DOHH2 (cell line): ENCODE data around the gene SLC18B1.

Experiments
- H3F3A ChIP-seq: fragments of 200-600 bp; sonication (generic), shearing (Covaris generic); 2 replicates; pipeline ENCODE4 v1.6.0; 2016; ENCODE audit warnings: antibody characterized with exemption, mild to moderate bottlenecking; ENCODE audit not compliant: control insufficient read depth, insufficient read depth
- H3K27ac ChIP-seq: fragments of 200-600 bp; sonication (generic); 2 replicates; pipeline ENCODE4 v1.5.1; 2014; ENCODE audit warnings: low read depth, mild to moderate bottlenecking, low read length, moderate library complexity
- H3K27me3 ChIP-seq: fragments of 200-600 bp; sonication (generic); 2 replicates; pipeline ENCODE4 v1.6.1; 2014; ENCODE audit warnings: mild to moderate bottlenecking, low read length, mixed read lengths; ENCODE audit not compliant: control insufficient read depth
- H3K36me3 ChIP-seq: fragments of 200-600 bp; sonication (generic); 2 replicates; pipeline ENCODE4 v1.6.1; 2014; ENCODE audit warnings: mild to moderate bottlenecking, low read length, moderate library complexity, mixed read lengths; ENCODE audit not compliant: control insufficient read depth
- H3K4me1 ChIP-seq: fragments of 200-600 bp; sonication (generic); 2 replicates; pipeline ENCODE4 v1.6.1; 2014; ENCODE audit warnings: mild to moderate bottlenecking, low read length, mixed read lengths; ENCODE audit not compliant: control insufficient read depth
- H3K4me2 ChIP-seq: fragments of 200-600 bp; sonication (generic); 2 replicates; pipeline ENCODE4 v1.6.0; 2014; ENCODE audit warnings: mild to moderate bottlenecking, low read length, moderate library complexity
- H3K4me3 ChIP-seq: fragments of 200-600 bp; sonication (generic); 2 replicates; pipeline ENCODE4 v1.5.1; 2014; ENCODE audit warnings: mild to moderate bottlenecking, low read length, mixed read lengths
- H3K79me2 ChIP-seq: fragments of 200-600 bp; sonication (generic); 2 replicates; pipeline ENCODE4 v1.6.1; 2014; ENCODE audit warnings: mild to moderate bottlenecking, low read length, mixed read lengths; ENCODE audit not compliant: control insufficient read depth
- H3K9me2 ChIP-seq: fragments of 200-600 bp; sonication (generic); replicated peaks from 2 replicates; pipeline ENCODE4 v1.6.1; 2014; ENCODE audit warnings: mild to moderate bottlenecking, low read length, mixed read lengths; ENCODE audit not compliant: control insufficient read depth
- H3K9me3 ChIP-seq: fragments of 200-600 bp; sonication (generic); 2 replicates; pipeline ENCODE4 v1.6.1; 2014; ENCODE audit warnings: antibody characterized with exemption, low read length, mixed read lengths; ENCODE audit not compliant: control insufficient read depth, insufficient read depth
- H4K20me1 ChIP-seq: fragments of 200-600 bp; sonication (generic); 2 replicates; pipeline ENCODE4 v1.6.0; 2014; ENCODE audit warnings: low read depth, mild to moderate bottlenecking, antibody characterized with exemption, low read length, moderate library complexity; ENCODE audit not compliant: control insufficient read depth, insufficient read depth
- CTCF ChIP-seq: fragments of 200-600 bp; sonication (generic); IDR thresholded peaks from one replicate; pipeline ENCODE4 v1.5.1; 2014; ENCODE audit warnings: antibody characterized with exemption, mild to moderate bottlenecking, low read depth, low read length; ENCODE audit not compliant: poor library complexity, severe bottlenecking
- EZH2phosphoT487 ChIP-seq: fragments of 200-600 bp; sonication (generic); IDR thresholded peaks from 2 replicates; pipeline ENCODE4 v1.6.1; 2017; ENCODE audit warnings: borderline replicate concordance, mild to moderate bottlenecking, antibody characterized with exemption, low read length, moderate library complexity, mixed read lengths

Gene SLC18B1

GRCh38 chr6:132751828-132752227 is 46.6 kb downstream of the SLC18B1 start:
- H3K4me2 ChIP-seq, result no peak overlapping the region
- TF ChIP-seq EZH2phosphoT487, result no peak
- TF ChIP-seq CTCF, result no peak
- H3K27ac ChIP-seq, result no peak overlapping the region
- no peaks in the 10 kb centered on the region for H3K9me3 ChIP-seq
- H3K27me3 ChIP-seq, result no peaks in the 10 kb centered on the region
- H3K4me1 ChIP-seq, result peaks cover 39% of the 10 kb centered on the region
- peaks cover 8% of the 10 kb centered on the region for H3K79me2 ChIP-seq
- peaks cover 42% of the 10 kb centered on the region for H3K36me3 ChIP-seq
- H3K9me2 ChIP-seq, result no peaks in the 10 kb centered on the region
- H3K4me3 ChIP-seq, result no peak overlapping the region
- H3F3A ChIP-seq, result peaks cover 10% of the 10 kb centered on the region; the same call in 1 of the 2 replicates
- no peaks in the 10 kb centered on the region for H4K20me1 ChIP-seq

- H3K79me2 ChIP-seq, result peaks cover 5% of the 10 kb centered on the region; the same call in 1 of the 2 replicates
- H3K9me2 ChIP-seq, result no peaks in the 10 kb centered on the region
- TF ChIP-seq CTCF, result no peak
- no peak for TF ChIP-seq EZH2phosphoT487
- H4K20me1 ChIP-seq, result no peaks in the 10 kb centered on the region
- peaks cover 42% of the 10 kb centered on the region for H3K36me3 ChIP-seq
- H3K27me3 ChIP-seq, result no peaks in the 10 kb centered on the region
- H3F3A ChIP-seq, result peaks cover 7% of the 10 kb centered on the region; the same call in 1 of the 2 replicates
- H3K4me1 ChIP-seq, result peaks cover 34% of the 10 kb centered on the region
- no peak overlapping the region for H3K4me3 ChIP-seq
- no peak overlapping the region for H3K4me2 ChIP-seq
- H3K27ac ChIP-seq, result no peak overlapping the region
- no peaks in the 10 kb centered on the region for H3K9me3 ChIP-seq
Measured at GRCh38 chr6:132751306-132751705, 47.1 kb downstream of the SLC18B1 start.

- H3K9me2 ChIP-seq, result no peaks in the 10 kb centered on the region
- H3F3A ChIP-seq, result peaks cover 5% of the 10 kb centered on the region; the same call in 1 of the 2 replicates
- H3K4me3 ChIP-seq, result no peak overlapping the region
- H3K36me3 ChIP-seq, result peaks cover 48% of the 10 kb centered on the region
- H3K27ac ChIP-seq, result no peak overlapping the region
- H3K4me2 ChIP-seq, result no peak overlapping the region
- H3K9me3 ChIP-seq, result no peaks in the 10 kb centered on the region
- no peaks in the 10 kb centered on the region for H4K20me1 ChIP-seq
- H3K27me3 ChIP-seq, result no peaks in the 10 kb centered on the region
- H3K4me1 ChIP-seq, result peaks cover 28% of the 10 kb centered on the region
- TF ChIP-seq CTCF, result no peak
- TF ChIP-seq EZH2phosphoT487, result no peak
- H3K79me2 ChIP-seq, result peaks cover 2% of the 10 kb centered on the region; the same call in 1 of the 2 replicates
Measured at GRCh38 chr6:132750455-132751248, 47.8 kb downstream of the SLC18B1 start.
